GM21723 (cell line): ENCODE measurements around the gene MTMR2.

Experiments used
- ATAC-seq: cut with Tn5 transposase; IDR thresholded peaks from one replicate; pipeline ENCODE4 v1.9.1; 2021; ENCODE audit warnings: mild to moderate bottlenecking, moderate library complexity; ENCODE audit not compliant: unreplicated experiment

Gene MTMR2

GRCh38 chr11:95788921-95789505 is 134.9 kb downstream of the MTMR2 start:
- peak; percentile 3 for ATAC-seq
